Measurements from ENCODE around the gene RBM3.
"Not testable (repeated sequence)": the region's sequence is repeated elsewhere in the genome, so short reads cannot be mapped to it uniquely, and the experiment has no call there.

The RBM3 gene

DNA sequence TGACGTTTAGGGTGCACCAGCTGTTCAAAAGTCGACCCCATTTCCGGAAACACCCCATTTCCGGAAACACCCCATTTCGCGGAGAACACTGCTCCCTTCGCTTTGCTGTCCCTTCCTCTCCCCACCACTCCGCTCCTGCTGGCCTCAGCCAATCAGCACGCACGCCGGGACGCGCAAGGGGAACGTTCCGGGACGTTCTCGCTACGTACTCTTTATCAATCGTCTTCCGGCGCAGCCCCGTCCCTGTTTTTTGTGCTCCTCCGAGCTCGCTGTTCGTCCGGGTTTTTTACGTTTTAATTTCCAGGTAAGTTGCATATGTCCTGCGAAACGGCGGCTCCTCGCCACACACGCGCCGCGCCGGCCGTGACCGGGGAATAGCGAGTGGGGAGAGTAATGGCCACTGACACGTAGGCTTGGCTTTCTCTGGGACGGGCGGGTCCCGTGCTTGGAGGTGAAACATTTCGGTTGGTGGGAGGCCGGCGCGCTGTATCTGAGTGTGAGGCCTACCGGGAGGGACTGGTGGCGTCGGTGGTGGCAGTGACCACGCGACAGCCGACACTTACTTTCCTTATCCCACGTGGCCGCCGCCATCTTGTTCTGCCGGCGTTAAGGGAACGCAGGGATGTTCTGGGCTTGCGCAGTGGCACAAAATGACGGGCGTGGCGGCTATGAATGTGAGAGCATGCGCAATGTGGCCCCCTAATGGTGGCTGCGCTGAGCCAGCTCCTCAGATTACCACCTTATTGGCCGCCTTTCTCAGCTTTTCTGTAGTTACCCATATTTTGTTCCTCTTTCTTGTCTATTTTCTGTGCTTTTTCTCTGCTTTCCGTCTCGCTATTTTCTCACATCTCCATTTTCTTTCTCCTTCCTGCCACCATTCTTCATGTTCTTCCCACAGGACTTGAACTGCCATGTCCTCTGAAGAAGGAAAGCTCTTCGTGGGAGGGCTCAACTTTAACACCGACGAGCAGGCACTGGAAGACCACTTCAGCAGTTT lies at the start of gene RBM3:
Gene RBM3 (plus strand): TSS at position 215 of the 997 bp plus-strand sequence. CDS start 697 bp downstream, at position 912.
- peak; percentile 95 for DNase-seq

- not testable (repeated sequence) for DNase-seq
Measured at GRCh38 chrX:48525853-48526252, 48.4 kb upstream of the RBM3 start.

- DNase-seq: no peak
Measured at GRCh38 chrX:48530736-48531135, 43.5 kb upstream of the RBM3 start.

DNA sequence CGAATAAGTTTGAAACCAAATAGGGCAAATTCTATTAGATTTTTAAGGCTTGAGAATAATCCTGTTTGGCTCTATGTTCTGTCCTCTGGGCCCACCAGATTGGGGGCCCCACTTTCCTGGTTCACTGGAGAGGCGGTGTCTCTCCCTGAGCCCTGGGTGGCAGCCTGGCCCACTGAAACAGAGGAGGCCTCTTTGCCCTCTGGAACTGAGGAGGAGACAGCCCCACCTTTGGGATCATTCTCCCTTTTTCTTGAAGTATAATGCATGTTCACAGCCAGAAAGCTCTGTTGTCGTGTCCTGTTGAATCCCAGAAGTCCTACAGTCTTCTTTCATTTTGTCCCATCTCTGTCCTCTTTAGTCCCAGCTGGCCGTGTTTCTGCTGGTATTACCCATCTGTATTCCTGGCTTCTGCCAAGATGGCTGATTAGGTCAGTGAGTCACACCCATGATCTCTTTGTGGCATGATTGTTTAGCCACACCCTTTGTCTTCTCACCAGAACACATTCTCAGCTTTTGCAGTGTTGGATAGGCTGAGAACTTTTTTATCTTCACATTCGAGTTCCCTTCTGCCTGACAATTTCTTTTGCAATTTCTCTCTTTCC lies 42.8 kb upstream of the RBM3 start:
- peak; percentile 45 for DNase-seq

GRCh38 chrX:48532161-48532560 lies 42.1 kb upstream of the RBM3 start:
- DNase-seq: no peak

GRCh38 chrX:48533165-48533564 lies 41.1 kb upstream of the RBM3 start:
- no peak for DNase-seq

DNA sequence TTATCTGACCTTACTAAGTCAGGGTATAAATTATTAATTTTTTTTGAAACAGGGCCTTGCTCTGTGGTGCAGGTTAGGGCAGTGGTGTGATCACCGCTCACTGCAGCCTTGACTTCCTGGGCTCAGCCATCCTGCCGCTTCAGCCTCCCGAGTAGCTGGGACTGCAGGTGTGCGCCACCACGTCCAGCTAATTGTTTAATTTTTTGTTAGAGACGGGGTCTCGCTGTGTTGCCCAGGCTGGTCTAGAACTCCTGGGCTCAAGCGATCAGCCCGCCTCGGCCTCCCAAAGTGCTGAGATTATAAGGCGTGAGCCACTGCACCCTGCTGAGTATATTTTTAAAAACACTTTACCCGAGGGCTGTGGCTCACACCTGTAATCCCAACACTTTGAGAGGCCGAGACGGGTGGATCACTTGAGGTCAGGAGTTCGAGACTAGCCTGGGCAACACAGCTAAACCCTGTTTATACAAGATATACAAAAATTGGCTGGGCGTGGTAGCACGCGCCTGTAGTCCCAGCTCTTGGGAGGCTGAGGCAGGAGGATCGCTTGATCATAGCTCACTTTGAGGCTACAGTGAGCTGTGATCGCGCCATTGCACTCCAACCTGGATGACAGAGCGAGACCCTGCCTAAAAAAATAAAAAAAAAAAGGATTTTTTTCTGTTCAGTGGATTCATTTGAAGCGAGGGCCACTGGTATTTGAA lies 35.5 kb upstream of the RBM3 start:
- no peak for DNase-seq

DNA sequence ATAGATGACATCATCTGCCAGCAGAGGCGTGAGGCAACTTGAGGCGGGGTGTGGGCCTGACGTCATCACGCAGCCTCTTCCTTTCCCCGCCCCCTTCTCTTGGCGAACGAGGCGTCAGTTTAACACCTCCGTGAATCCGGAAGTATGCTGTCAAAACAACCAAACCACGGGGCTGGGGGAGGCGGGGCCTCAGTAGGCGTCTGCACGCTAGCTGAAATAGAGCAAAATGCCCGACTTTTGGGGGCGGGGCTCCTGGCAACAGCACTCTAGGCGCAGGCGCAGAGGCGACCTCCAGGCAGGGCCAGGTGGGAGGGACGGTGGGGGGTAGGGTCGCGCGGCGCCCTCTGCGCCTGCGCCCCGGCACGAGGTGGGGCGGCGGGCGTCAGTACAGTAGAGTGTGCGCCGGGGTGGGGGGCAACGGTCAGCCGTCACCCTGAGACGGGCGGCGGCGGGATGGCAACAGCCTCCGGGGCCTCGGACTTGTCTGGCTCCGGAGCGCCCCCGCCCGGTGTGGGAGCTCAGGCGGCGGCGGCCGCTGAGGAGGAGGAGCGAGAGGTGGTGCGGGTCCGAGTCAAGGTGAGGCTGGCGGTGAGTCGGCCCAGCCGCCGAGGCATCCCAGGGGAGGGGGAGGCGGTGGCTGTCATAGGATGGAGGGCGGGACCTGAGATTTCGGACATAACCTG lies 34.8 kb upstream of the RBM3 start, which contains the start of gene TBC1D25:
Gene TBC1D25 (plus strand): TSS at position 370 of the 683 bp plus-strand sequence. CDS start 84 bp downstream, at position 454.
- peak; percentile 97 for DNase-seq

DNA sequence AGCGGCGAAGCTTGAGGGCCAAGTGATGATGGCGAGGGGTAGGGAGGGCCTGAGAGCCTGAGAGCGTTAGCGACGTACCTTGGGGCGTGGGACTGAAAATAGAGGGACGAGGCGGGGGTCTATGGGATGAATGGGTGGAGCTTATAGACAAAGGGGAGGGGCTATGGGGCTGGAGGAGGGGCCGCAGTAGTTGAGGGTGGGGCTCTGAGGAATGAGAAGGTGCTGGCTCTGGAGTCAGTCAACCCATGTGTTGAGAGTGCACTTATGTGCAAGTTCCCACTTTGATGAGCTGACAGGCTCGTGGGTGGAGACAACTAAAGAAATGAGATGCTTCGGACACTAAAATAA lies 34.3 kb upstream of the RBM3 start:
- DNase-seq: peak; percentile 34

DNA sequence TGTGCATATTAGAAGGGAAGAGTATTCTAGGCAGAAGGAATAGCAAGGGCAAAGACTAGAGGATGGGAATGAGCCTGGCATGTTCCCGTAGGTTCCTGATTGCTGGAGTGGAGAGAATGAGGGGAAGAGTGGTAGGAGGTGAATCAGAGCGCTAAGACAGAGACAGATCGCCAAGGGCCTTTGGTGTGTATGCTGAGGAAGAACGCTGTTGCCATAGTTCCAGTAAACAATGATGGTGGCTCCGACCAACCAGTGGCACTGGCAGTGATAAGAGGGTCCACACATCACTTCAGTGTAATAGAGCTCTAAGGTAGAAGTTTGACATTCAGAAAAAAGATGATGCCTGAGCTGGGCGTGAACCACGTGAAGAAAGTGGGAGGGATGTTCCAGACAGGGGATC lies 33.8 kb upstream of the RBM3 start:
- DNase-seq: no peak

- DNase-seq: no peak
Measured at GRCh38 chrX:48541140-48541814, 33.0 kb upstream of the RBM3 start.

- no peak for DNase-seq
Measured at GRCh38 chrX:48548871-48549270, 25.4 kb upstream of the RBM3 start.

DNA sequence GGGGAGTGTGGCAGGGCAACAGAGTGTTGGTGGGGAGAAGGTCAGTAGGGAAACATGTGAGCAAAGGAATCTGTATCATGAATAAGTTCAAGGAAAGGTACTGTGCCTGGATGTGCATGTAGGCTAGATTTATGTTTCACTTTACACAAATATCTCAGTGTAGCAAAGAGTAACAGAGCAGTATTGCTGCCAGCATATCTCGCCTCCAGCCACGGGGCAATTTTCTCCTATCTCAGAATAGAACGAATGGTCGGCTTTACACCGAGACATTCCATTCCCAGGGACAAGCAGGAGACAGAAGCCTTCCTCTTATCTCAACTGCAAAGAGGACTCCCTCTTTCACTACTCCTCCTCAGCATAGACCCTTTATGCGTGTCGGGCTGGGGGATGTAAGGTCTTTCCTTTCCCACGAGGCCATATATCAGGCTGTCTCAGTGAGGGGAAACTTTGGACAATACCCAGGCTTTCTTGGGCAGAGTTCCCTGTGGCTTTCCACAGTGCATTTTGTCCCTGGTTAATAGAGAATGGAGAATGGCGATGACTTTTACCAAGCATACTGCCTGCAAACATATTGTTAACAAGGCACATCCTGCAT lies 18.5 kb upstream of the RBM3 start:
- DNase-seq: not testable (repeated sequence)

DNA sequence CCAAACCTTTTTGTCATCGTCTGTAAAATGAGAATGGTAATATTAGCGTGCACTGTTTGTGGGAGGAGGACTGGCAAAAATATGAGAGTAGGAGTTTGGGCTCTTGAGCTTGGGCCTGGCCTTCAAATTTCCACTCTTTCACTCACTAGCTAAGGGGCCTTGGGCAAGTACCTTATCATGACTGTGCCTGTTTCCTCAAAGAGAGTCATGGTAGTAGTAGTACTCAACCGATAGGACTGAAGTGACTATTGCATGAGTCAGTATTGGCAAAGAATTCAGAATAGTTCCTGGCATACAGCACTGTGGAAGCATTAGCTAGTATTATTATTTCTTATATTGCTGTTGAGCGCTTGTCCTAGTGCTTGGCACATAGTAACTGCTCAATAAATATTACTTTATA lies 16.0 kb upstream of the RBM3 start:
- DNase-seq: peak; percentile 61

- DNase-seq: no peak
Measured at GRCh38 chrX:48559636-48560035, 14.6 kb upstream of the RBM3 start.

- no peak for DNase-seq
Measured at GRCh38 chrX:48560056-48560455, 14.2 kb upstream of the RBM3 start.

- no peak for DNase-seq
Measured at GRCh38 chrX:48560681-48561080, 13.6 kb upstream of the RBM3 start.

- no peak for DNase-seq
Measured at GRCh38 chrX:48569958-48570357, 4.3 kb upstream of the RBM3 start.

GRCh38 chrX:48573690-48574269 lies 504 bp upstream of the RBM3 start:
- DNase-seq: no peak

DNA sequence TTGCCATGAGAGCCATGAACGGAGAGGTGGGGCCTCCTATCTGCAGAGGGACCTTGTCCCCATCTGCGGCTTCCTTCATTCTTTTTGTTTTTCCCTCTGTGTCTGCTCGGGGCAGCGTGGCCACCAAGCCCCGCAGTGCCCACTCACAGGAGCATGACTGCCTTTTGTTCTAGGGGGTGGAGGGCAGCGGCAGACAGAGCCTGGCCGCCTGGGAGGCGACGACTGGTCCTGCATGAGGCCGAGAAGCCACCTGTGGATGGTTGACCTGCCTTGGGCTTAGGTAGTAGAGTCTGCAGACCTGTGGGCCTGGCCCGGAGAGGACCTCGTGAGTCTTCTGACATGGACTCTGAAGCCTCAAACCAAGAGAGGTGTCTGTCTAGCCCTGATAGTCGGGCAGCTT lies 1.4 kb downstream of the RBM3 start:
- no peak for DNase-seq

GRCh38 chrX:48576108-48576507 lies 1.8 kb downstream of the RBM3 start:
- no peak for DNase-seq

Data from fibroblast of upper back skin (primary cell).